Breast epithelium (tissue), 3 donors: ENCODE results near the gene CDHR3.

ENCODE experiments used
- POLR2A ChIP-seq: fragments of 450-650 bp; IDR thresholded peaks from one replicate; pipeline ENCODE4 v1.6.1; 2016; ENCODE audit warnings: antibody characterized with exemption, mild to moderate bottlenecking, moderate library complexity
- POLR2AphosphoS5 ChIP-seq, 3 donors: sonication (generic); formaldehyde crosslinking; IDR thresholded peaks; one replicate each; pipeline ENCODE4 v1.6.1; 2017; ENCODE audit warnings: antibody characterized with exemption in 3 of 3

DNA sequence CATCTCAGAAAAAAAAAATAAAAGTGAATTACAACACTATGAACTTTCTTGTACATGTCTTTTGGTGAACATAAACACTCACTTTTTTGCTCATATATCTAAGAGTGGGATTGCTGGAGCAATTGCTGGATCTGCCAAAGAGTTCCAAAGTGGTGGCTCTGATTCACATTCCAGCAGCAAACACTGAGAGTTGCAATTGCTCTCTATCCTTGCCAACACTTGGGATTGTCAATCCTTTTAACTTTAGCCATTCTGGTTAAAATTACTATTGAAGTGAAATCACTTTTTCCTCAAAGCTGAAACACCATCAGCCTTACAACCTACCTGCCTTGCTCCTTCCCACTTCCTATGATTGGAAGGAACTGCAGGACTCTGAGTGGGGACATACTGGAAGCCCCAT lies 70.7 kb downstream of the CDHR3 start:
- no peak for TF ChIP-seq POLR2A
- TF ChIP-seq POLR2AphosphoS5 (IDR thresholded peaks at IDR 0.05): no peak
